Measurements from ENCODE around the gene SARNP.
A peak's percentile ranks its signal among the peaks of the same experiment; 100 is the strongest.

SARNP gene

DNA sequence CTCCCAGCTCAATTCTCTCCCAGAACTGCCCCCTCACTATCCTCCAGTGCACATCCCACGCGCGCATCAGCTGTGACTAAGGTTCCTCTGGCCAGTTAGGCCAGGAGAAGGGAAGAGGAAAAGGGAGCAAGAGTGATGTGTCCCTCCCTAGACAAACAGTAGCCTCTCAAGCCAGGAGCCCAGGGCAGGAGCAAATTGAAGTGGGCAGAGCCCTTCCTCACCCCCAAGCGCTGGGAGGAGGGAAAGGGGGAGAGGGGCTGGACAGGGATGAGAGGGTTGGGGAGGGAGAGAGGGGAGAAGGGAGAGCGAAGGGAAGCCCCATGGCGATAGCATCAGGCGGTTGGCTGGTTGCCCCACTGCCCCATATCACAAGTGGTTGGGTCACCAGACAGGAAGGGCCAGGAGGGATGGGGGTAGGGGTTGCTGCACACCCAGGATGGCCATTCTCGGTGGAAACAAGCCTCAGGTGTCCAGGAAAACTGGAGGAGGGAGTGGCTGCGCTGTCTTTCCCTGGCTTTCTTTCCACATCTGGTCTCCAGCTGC is 89.8 kb downstream of the SARNP start:
- no CpG with 5 or more reads among the region's 9 CpGs for WGBS (ENCODE audit: extremely low coverage, insufficient coverage, low lambda C conversion rate)
- Histone ChIP-seq H4K8ac (ENCODE audit: low read depth, low read length) (peak overlapping the region; percentile 5), H3K27me3 (ENCODE audit: insufficient read depth, low read length, poor library complexity) (no peaks in the 10 kb centered on the region), H3K9ac (ENCODE audit: low read length) (peak overlapping the region; percentile 96), H3K4me2 (ENCODE audit: low read length) (peak overlapping the region; percentile 94), H3K18ac (ENCODE audit: low read length) (peak overlapping the region; percentile 97), H3K4ac (ENCODE audit: low read depth, low read length) (peak overlapping the region; percentile 98), H3K27ac (ENCODE audit: low read depth, low read length) (peak overlapping the region; percentile 95), H3K79me2 (ENCODE audit: control insufficient read depth, insufficient read depth, low read length) (peaks cover 19% of the 10 kb centered on the region), H2AK5ac (ENCODE audit: low read length) (no peak overlapping the region), H2BK5ac (ENCODE audit: low read length) (peak overlapping the region; percentile 74), H2BK120ac (ENCODE audit: low read depth, low read length) (no peak overlapping the region), H3K79me1 (ENCODE audit: low read length) (peaks cover 17% of the 10 kb centered on the region), H3K36me3 (ENCODE audit: control insufficient read depth, insufficient read depth, low read length) (peaks cover 10% of the 10 kb centered on the region), H4K5ac (ENCODE audit: low read length) (no peak overlapping the region), H3K56ac (ENCODE audit: low read length) (peak overlapping the region; percentile 95), H3K4me3 (ENCODE audit: low read length) (peak overlapping the region; percentile 81), H2BK15ac (replicated peaks; ENCODE audit: low read depth) (no peak overlapping the region), H3K4me1 (ENCODE audit: control insufficient read depth, low read depth, low read length) (peaks cover 5% of the 10 kb centered on the region), H3K23ac (ENCODE audit: low read length) (no peak overlapping the region)
- no peak for DNase-seq

DNA sequence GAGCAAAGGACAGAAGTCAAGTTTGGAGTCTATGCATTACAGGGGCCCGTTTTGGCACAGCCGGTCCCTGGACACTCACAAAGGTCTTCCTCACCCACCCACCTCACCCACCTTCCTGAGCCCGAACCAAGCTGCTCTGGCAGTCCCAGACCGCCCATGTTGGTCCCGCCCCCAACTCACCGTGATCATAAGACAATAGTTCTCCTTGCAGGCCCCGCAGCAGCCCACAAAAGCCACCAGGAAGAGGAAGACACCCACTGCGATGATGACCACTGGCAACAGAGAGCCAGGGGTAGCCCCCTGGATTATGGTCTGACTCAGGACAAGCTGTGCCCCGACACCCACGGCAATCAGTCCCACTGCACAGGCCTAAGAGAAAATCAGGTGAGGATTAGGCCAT is 90.6 kb downstream of the SARNP start:
- Histone ChIP-seq H4K8ac (ENCODE audit: low read depth, low read length) (no peak overlapping the region), H3K36me3 (ENCODE audit: control insufficient read depth, insufficient read depth, low read length) (peaks cover 10% of the 10 kb centered on the region), H3K27me3 (ENCODE audit: insufficient read depth, low read length, poor library complexity) (no peaks in the 10 kb centered on the region), H2AK5ac (ENCODE audit: low read length) (no peak overlapping the region), H3K18ac (ENCODE audit: low read length) (no peak overlapping the region), H3K4me3 (ENCODE audit: low read length) (peak overlapping the region; percentile 81), H2BK5ac (ENCODE audit: low read length) (no peak overlapping the region), H3K4me2 (ENCODE audit: low read length) (peak overlapping the region; percentile 94), H3K23ac (ENCODE audit: low read length) (no peak overlapping the region), H3K4me1 (ENCODE audit: control insufficient read depth, low read depth, low read length) (peaks cover 5% of the 10 kb centered on the region), H2BK15ac (replicated peaks; ENCODE audit: low read depth) (no peak overlapping the region), H3K27ac (ENCODE audit: low read depth, low read length) (no peak overlapping the region), H3K56ac (ENCODE audit: low read length) (peak overlapping the region; percentile 95), H3K4ac (ENCODE audit: low read depth, low read length) (no peak overlapping the region), H3K79me1 (ENCODE audit: low read length) (peaks cover 17% of the 10 kb centered on the region), H4K5ac (ENCODE audit: low read length) (no peak overlapping the region), H3K79me2 (ENCODE audit: control insufficient read depth, insufficient read depth, low read length) (peaks cover 19% of the 10 kb centered on the region), H3K9ac (ENCODE audit: low read length) (peak overlapping the region; percentile 96), H2BK120ac (ENCODE audit: low read depth, low read length) (no peak overlapping the region)
- no CpG with 5 or more reads among the region's 10 CpGs for WGBS (ENCODE audit: extremely low coverage, insufficient coverage, low lambda C conversion rate)
- no peak for DNase-seq

DNA sequence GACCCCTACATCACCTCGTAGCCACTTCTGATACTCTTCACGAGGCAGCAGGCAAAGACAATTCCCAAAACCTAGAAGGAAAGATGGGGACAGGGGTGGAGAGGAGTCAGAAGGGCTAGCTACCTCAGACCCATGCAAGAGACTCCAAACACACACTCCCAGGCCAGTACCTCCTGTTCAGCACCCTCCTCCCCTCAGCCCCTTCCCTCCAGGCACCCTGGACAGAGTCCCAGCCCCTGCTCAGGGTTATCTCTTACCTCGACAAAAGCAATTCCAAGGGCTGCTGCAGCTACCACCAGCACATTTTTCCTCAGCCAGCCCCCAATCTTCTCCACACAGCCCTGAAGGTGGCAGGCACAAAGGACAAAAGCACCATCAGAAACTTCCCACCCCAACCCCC is 92.0 kb downstream of the SARNP start:
- H3K9ac ChIP-seq (ENCODE audit: low read length) = no peak overlapping the region
- no peak overlapping the region for H3K4me2 ChIP-seq (ENCODE audit: low read length)
- no peak overlapping the region for H4K8ac ChIP-seq (ENCODE audit: low read depth, low read length)
- peaks cover 17% of the 10 kb centered on the region for H3K79me1 ChIP-seq (ENCODE audit: low read length)
- no peak for DNase-seq
- peaks cover 10% of the 10 kb centered on the region for H3K36me3 ChIP-seq (ENCODE audit: control insufficient read depth, insufficient read depth, low read length)
- H2BK15ac ChIP-seq (replicated peaks; ENCODE audit: low read depth) = no peak overlapping the region
- no peak overlapping the region for H4K5ac ChIP-seq (ENCODE audit: low read length)
- H3K27ac ChIP-seq (ENCODE audit: low read depth, low read length) = no peak overlapping the region
- H3K79me2 ChIP-seq (ENCODE audit: control insufficient read depth, insufficient read depth, low read length) = peaks cover 19% of the 10 kb centered on the region
- H3K27me3 ChIP-seq (ENCODE audit: insufficient read depth, low read length, poor library complexity) = no peaks in the 10 kb centered on the region
- no peak overlapping the region for H3K56ac ChIP-seq (ENCODE audit: low read length)
- H2AK5ac ChIP-seq (ENCODE audit: low read length) = no peak overlapping the region
- no peak overlapping the region for H3K23ac ChIP-seq (ENCODE audit: low read length)
- H2BK120ac ChIP-seq (ENCODE audit: low read depth, low read length) = no peak overlapping the region
- H3K4me3 ChIP-seq (ENCODE audit: low read length) = no peak overlapping the region
- H3K4me1 ChIP-seq (ENCODE audit: control insufficient read depth, low read depth, low read length) = peaks cover 5% of the 10 kb centered on the region
- H2BK5ac ChIP-seq (ENCODE audit: low read length) = no peak overlapping the region
- WGBS (ENCODE audit: extremely low coverage, insufficient coverage, low lambda C conversion rate) = no CpG with 5 or more reads among the region's 3 CpGs
- no peak overlapping the region for H3K18ac ChIP-seq (ENCODE audit: low read length)
- no peak overlapping the region for H3K4ac ChIP-seq (ENCODE audit: low read depth, low read length)

DNA sequence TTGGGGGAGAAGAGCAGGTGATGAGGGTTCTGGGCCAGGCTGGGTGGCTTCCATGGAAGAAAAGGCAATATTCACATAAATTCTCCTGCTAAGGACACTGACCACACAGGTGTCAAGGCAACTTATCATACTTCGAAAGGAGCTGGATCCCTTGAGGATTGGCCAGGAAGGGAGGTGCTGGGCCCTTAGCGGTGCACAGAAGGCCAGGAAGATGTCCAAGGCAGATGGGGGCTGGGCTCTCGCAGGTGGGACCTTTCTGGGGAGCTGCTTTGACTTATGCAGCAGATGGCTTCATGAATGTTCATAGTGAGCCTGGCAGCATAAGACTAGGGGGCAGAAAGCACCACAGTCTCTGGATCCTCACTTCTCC is 92.6 kb downstream of the SARNP start:
- Histone ChIP-seq H3K23ac (ENCODE audit: low read length) (no peak overlapping the region), H4K5ac (ENCODE audit: low read length) (no peak overlapping the region), H3K27ac (ENCODE audit: low read depth, low read length) (no peak overlapping the region), H3K4me1 (ENCODE audit: control insufficient read depth, low read depth, low read length) (peaks cover 3% of the 10 kb centered on the region), H3K36me3 (ENCODE audit: control insufficient read depth, insufficient read depth, low read length) (peaks cover 10% of the 10 kb centered on the region), H3K79me1 (ENCODE audit: low read length) (peaks cover 17% of the 10 kb centered on the region), H2BK5ac (ENCODE audit: low read length) (no peak overlapping the region), H3K56ac (ENCODE audit: low read length) (no peak overlapping the region), H3K79me2 (ENCODE audit: control insufficient read depth, insufficient read depth, low read length) (peaks cover 19% of the 10 kb centered on the region), H3K27me3 (ENCODE audit: insufficient read depth, low read length, poor library complexity) (no peaks in the 10 kb centered on the region), H3K4ac (ENCODE audit: low read depth, low read length) (no peak overlapping the region), H3K9ac (ENCODE audit: low read length) (no peak overlapping the region), H2BK15ac (replicated peaks; ENCODE audit: low read depth) (no peak overlapping the region), H4K8ac (ENCODE audit: low read depth, low read length) (no peak overlapping the region), H3K18ac (ENCODE audit: low read length) (no peak overlapping the region), H3K4me2 (ENCODE audit: low read length) (no peak overlapping the region), H2AK5ac (ENCODE audit: low read length) (no peak overlapping the region), H3K4me3 (ENCODE audit: low read length) (no peak overlapping the region), H2BK120ac (ENCODE audit: low read depth, low read length) (no peak overlapping the region)
- no peak for DNase-seq
- no CpG with 5 or more reads among the region's 3 CpGs for WGBS (ENCODE audit: extremely low coverage, insufficient coverage, low lambda C conversion rate)

DNA sequence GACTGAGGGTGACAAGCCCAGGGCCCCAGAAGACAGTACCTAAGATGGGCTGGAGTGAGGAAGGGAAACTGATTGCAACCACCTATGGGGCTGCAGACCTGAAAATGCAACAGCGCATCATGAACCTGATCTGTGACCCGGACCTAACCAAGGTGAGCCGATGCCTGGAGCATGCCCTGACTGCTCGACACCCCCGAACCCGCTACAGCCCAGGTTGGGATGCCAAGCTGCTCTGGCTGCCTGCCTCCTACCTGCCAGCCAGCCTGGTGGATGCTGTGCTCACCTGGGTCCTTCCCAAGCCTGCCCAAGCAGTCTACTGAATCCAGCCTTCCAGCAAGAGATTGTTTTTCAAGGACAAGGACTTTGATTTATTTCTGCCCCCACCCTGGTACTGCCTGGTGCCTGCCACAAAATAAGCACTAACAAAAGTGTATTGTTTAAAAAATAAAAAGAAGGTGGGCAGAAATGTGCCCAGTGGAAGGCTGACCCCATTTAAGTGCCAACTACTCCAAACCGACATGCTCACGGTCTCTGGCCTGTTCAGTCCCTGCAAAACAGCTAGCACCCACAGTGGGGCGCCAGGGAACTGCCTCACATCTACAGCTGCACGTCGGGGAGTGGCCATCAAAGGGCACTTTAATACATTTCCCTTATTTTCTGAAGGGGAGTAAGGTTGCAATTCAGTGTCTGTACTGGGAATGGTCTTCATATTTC is 93.1 kb downstream of the SARNP start:
- Histone ChIP-seq H3K4ac (ENCODE audit: low read depth, low read length) (no peak overlapping the region), H2BK15ac (replicated peaks; ENCODE audit: low read depth) (no peak overlapping the region), H3K4me1 (ENCODE audit: control insufficient read depth, low read depth, low read length) (peaks cover 3% of the 10 kb centered on the region), H4K8ac (ENCODE audit: low read depth, low read length) (no peak overlapping the region), H2AK5ac (ENCODE audit: low read length) (no peak overlapping the region), H3K27me3 (ENCODE audit: insufficient read depth, low read length, poor library complexity) (no peaks in the 10 kb centered on the region), H3K18ac (ENCODE audit: low read length) (no peak overlapping the region), H3K4me2 (ENCODE audit: low read length) (no peak overlapping the region), H3K79me1 (ENCODE audit: low read length) (peaks cover 17% of the 10 kb centered on the region), H2BK5ac (ENCODE audit: low read length) (no peak overlapping the region), H3K79me2 (ENCODE audit: control insufficient read depth, insufficient read depth, low read length) (peaks cover 19% of the 10 kb centered on the region), H4K5ac (ENCODE audit: low read length) (no peak overlapping the region), H2BK120ac (ENCODE audit: low read depth, low read length) (no peak overlapping the region), H3K23ac (ENCODE audit: low read length) (no peak overlapping the region), H3K27ac (ENCODE audit: low read depth, low read length) (no peak overlapping the region), H3K56ac (ENCODE audit: low read length) (no peak overlapping the region), H3K36me3 (ENCODE audit: control insufficient read depth, insufficient read depth, low read length) (peaks cover 10% of the 10 kb centered on the region), H3K4me3 (ENCODE audit: low read length) (no peak overlapping the region), H3K9ac (ENCODE audit: low read length) (no peak overlapping the region)
- WGBS (ENCODE audit: extremely low coverage, insufficient coverage, low lambda C conversion rate) = no CpG with 5 or more reads among the region's 11 CpGs
- peak; percentile 75 for DNase-seq

All from mesendoderm (in vitro differentiated cells).